Activated naive CD8-positive, alpha-beta T cell treated with anti-CD3 and anti-CD28 coated beads for 36 hours (primary cell): ENCODE results near the gene MAST4. TPM values are rescaled to one million over a fixed set of nuclear protein-coding genes. Genes with fewer than 3 reads are reported as not detected.
"Not testable (repeated sequence)": the region's sequence is repeated elsewhere in the genome, so short reads cannot be mapped to it uniquely, and the experiment has no call there.

Experiments
- DNase-seq: peaks from one replicate; pipeline ENCODE4 v3.0.0; 2021
- H3K27ac Mint-ChIP-seq: one replicate; pipeline ENCODE4 v1.8.0; 2022; ENCODE audit warnings: mild to moderate bottlenecking, moderate library complexity, mixed read lengths
- H3K27me3 Mint-ChIP-seq: one replicate; pipeline ENCODE4 v1.8.0; 2022; ENCODE audit warnings: mild to moderate bottlenecking, mixed read lengths
- H3K36me3 Mint-ChIP-seq: one replicate; pipeline ENCODE4 v1.8.0; 2021; ENCODE audit warnings: mild to moderate bottlenecking, mixed read lengths
- H3K4me1 Mint-ChIP-seq: one replicate; pipeline ENCODE4 v1.8.0; 2021; ENCODE audit warnings: mixed read lengths
- H3K4me3 Mint-ChIP-seq: one replicate; pipeline ENCODE4 v1.8.0; 2022; ENCODE audit warnings: mild to moderate bottlenecking, moderate library complexity, mixed read lengths
- H3K9me3 Mint-ChIP-seq: one replicate; pipeline ENCODE4 v1.8.0; 2022; ENCODE audit warnings: mixed read lengths
- total RNA-seq, 2 experiments: library from RNA; stranded (reverse); gene quantifications; one replicate each; pipeline ENCODE4 v1.2.3, GENCODE V29; 2021

Gene MAST4
- total RNA-seq, 2 experiments from 2014 or later: 8.9 to 9.8 TPM

GRCh38 chr5:66752668-66753067, 156.5 kb downstream of the MAST4 start:
- not testable (repeated sequence) for DNase-seq, H3K36me3 Mint-ChIP-seq, H3K27me3 Mint-ChIP-seq, H3K9me3 Mint-ChIP-seq, H3K27ac Mint-ChIP-seq, H3K4me3 Mint-ChIP-seq, H3K4me1 Mint-ChIP-seq

- no peak overlapping the region for H3K4me3 Mint-ChIP-seq
- no peak overlapping the region for H3K27ac Mint-ChIP-seq
- no peaks in the 10 kb centered on the region for H3K9me3 Mint-ChIP-seq
- no peaks in the 10 kb centered on the region for H3K36me3 Mint-ChIP-seq
- no peaks in the 10 kb centered on the region for H3K27me3 Mint-ChIP-seq
- DNase-seq: peak; percentile 5
- no peaks in the 10 kb centered on the region for H3K4me1 Mint-ChIP-seq
These were observed 161.1 kb downstream of the MAST4 start for GRCh38 chr5:66757219-66757833.

GRCh38 chr5:66757834-66758371, 161.7 kb downstream of the MAST4 start:
- Mint-ChIP-seq H3K27me3 (no peaks in the 10 kb centered on the region), H3K4me3 (no peak overlapping the region), H3K27ac (no peak overlapping the region), H3K4me1 (no peaks in the 10 kb centered on the region), H3K9me3 (no peaks in the 10 kb centered on the region), H3K36me3 (no peaks in the 10 kb centered on the region)
- no peak for DNase-seq

- no peak for DNase-seq
These were observed 173.0 kb downstream of the MAST4 start for GRCh38 chr5:66769030-66769733.

GRCh38 chr5:66769839-66770617, 173.8 kb downstream of the MAST4 start:
- peak; percentile 4 for DNase-seq
- H3K4me3 Mint-ChIP-seq: no peak overlapping the region
- H3K36me3 Mint-ChIP-seq: no peaks in the 10 kb centered on the region
- no peaks in the 10 kb centered on the region for H3K9me3 Mint-ChIP-seq
- H3K4me1 Mint-ChIP-seq: no peaks in the 10 kb centered on the region
- H3K27ac Mint-ChIP-seq: no peak overlapping the region
- peaks cover 3% of the 10 kb centered on the region for H3K27me3 Mint-ChIP-seq

More at GRCh38 chr5:66769030-66769733, 173.0 kb downstream of the MAST4 start:
- Mint-ChIP-seq H3K27ac (no peak overlapping the region), H3K36me3 (no peaks in the 10 kb centered on the region), H3K27me3 (peaks cover 3% of the 10 kb centered on the region), H3K4me1 (no peaks in the 10 kb centered on the region), H3K4me3 (no peak overlapping the region), H3K9me3 (no peaks in the 10 kb centered on the region)

- no peak overlapping the region for H3K27ac Mint-ChIP-seq
- no peak overlapping the region for H3K4me3 Mint-ChIP-seq
- H3K27me3 Mint-ChIP-seq: no peaks in the 10 kb centered on the region
- H3K36me3 Mint-ChIP-seq: no peaks in the 10 kb centered on the region
- DNase-seq: no peak
- no peaks in the 10 kb centered on the region for H3K9me3 Mint-ChIP-seq
- H3K4me1 Mint-ChIP-seq: no peaks in the 10 kb centered on the region
These were observed 181.7 kb downstream of the MAST4 start for GRCh38 chr5:66777868-66778267.

GRCh38 chr5:66779528-66779927, 183.3 kb downstream of the MAST4 start:
- H3K27ac Mint-ChIP-seq: no peak overlapping the region
- no peaks in the 10 kb centered on the region for H3K4me1 Mint-ChIP-seq
- H3K27me3 Mint-ChIP-seq: no peaks in the 10 kb centered on the region
- H3K36me3 Mint-ChIP-seq: no peaks in the 10 kb centered on the region
- H3K4me3 Mint-ChIP-seq: no peak overlapping the region
- no peak for DNase-seq
- no peaks in the 10 kb centered on the region for H3K9me3 Mint-ChIP-seq

GRCh38 chr5:66788556-66788955, 192.4 kb downstream of the MAST4 start:
- Mint-ChIP-seq H3K4me1 (no peaks in the 10 kb centered on the region), H3K9me3 (no peaks in the 10 kb centered on the region), H3K4me3 (no peak overlapping the region), H3K27me3 (no peaks in the 10 kb centered on the region), H3K27ac (no peak overlapping the region), H3K36me3 (no peaks in the 10 kb centered on the region)
- no peak for DNase-seq

GRCh38 chr5:66789434-66789833, 193.2 kb downstream of the MAST4 start:
- no peaks in the 10 kb centered on the region for H3K4me1 Mint-ChIP-seq
- no peak overlapping the region for H3K27ac Mint-ChIP-seq
- no peaks in the 10 kb centered on the region for H3K9me3 Mint-ChIP-seq
- H3K27me3 Mint-ChIP-seq: peaks cover 4% of the 10 kb centered on the region
- H3K36me3 Mint-ChIP-seq: no peaks in the 10 kb centered on the region
- no peak for DNase-seq
- no peak overlapping the region for H3K4me3 Mint-ChIP-seq

- no peak overlapping the region for H3K4me3 Mint-ChIP-seq
- H3K27me3 Mint-ChIP-seq: peaks cover 6% of the 10 kb centered on the region
- no peaks in the 10 kb centered on the region for H3K9me3 Mint-ChIP-seq
- H3K36me3 Mint-ChIP-seq: no peaks in the 10 kb centered on the region
- no peaks in the 10 kb centered on the region for H3K4me1 Mint-ChIP-seq
- no peak for DNase-seq
- no peak overlapping the region for H3K27ac Mint-ChIP-seq
These were observed 196.9 kb downstream of the MAST4 start for GRCh38 chr5:66793049-66793448.

GRCh38 chr5:66795682-66796081, 199.5 kb downstream of the MAST4 start:
- Mint-ChIP-seq H3K4me3 (no peak overlapping the region), H3K36me3 (no peaks in the 10 kb centered on the region), H3K27ac (no peak overlapping the region), H3K4me1 (no peaks in the 10 kb centered on the region), H3K27me3 (peaks cover 21% of the 10 kb centered on the region), H3K9me3 (no peaks in the 10 kb centered on the region)
- DNase-seq: no peak

- no peak overlapping the region for H3K27ac Mint-ChIP-seq
- no peak overlapping the region for H3K4me3 Mint-ChIP-seq
- peaks cover 21% of the 10 kb centered on the region for H3K27me3 Mint-ChIP-seq
- no peaks in the 10 kb centered on the region for H3K36me3 Mint-ChIP-seq
- DNase-seq: no peak
- H3K4me1 Mint-ChIP-seq: no peaks in the 10 kb centered on the region
- no peaks in the 10 kb centered on the region for H3K9me3 Mint-ChIP-seq
These were observed 200.4 kb downstream of the MAST4 start for GRCh38 chr5:66796305-66797292.

- peaks cover 25% of the 10 kb centered on the region for H3K27me3 Mint-ChIP-seq
These were observed 206.7 kb downstream of the MAST4 start for GRCh38 chr5:66802941-66803340.

More at GRCh38 chr5:66802941-66803340, 206.7 kb downstream of the MAST4 start:
- Mint-ChIP-seq H3K4me1 (no peaks in the 10 kb centered on the region), H3K36me3 (no peaks in the 10 kb centered on the region), H3K4me3 (no peak overlapping the region), H3K9me3 (no peaks in the 10 kb centered on the region), H3K27ac (no peak overlapping the region)
- no peak for DNase-seq
